Measurements from ENCODE around the gene KCNG2.

The KCNG2 gene

GRCh38 chr18:79945118-79946042 lies 147.6 kb downstream of the KCNG2 start:
- no peak for DNase-seq

DNA sequence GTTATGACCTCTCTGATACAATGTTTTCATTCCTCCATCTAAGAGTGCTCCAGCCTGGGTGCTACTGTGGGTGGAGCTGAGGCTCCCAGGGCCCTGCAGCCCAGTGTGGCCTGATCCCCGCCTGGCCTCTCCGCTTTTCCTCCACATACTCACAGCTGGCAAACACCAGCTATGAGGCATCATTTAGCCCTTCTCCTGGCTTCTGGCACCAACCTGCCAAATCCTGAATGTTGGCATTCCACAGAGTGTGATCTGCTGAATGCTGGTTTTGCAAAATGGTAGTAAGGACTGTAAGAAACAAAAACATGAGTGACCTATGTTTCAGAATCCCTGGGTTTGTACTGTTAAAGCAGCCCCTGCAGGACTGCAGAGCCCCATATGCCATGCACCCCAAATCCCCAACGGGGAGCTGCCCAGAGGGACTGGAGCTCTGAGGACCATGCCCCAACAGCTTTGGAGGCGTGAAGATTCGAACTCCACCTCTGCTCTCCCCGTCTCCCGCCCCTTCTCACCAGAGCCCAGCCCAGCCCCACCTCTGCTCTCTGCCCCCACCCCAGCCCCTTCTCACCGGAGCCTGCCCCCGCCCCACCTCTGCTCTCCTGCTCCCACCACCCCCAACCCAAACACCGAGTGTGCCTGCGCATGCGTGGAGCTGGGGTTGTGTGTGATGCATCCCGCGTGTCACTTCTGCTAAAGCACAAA lies 149.5 kb downstream of the KCNG2 start:
- DNase-seq, result no peak

DNA sequence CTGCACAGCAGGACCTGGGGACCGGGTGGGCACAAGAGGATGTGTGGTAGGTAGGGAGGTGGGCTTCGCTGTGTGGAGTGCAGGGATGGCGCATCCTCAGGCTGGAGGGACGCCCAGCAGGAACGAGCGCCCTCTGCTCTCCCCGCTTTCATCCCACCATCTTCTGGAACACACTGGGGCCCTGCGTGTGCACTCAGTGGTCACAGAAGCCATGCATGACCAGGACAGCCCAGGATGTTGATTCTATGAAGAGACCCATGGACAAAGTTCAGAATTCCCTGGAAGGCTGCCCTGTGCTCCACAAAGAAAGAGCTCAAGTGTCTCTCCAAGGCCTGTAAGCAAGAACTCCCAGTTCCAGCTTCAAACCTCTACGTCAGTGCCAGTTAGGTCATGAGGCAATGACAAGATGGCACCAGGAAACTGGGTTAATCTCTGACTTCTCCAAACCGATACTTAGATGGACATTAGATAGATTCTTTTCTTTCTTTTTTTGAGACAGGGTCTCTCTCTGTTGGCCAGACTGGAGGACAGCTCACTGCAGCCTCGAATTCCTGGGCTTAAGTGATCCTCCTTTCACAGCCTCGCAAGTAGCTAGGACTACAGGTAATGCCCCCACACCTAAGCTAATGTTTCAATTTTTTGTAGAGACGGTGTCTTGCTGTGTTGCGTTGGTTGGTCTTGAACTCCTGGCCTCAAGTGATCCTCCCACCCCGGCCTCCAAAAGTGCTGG lies 150.3 kb downstream of the KCNG2 start:
- no peak for DNase-seq

DNA sequence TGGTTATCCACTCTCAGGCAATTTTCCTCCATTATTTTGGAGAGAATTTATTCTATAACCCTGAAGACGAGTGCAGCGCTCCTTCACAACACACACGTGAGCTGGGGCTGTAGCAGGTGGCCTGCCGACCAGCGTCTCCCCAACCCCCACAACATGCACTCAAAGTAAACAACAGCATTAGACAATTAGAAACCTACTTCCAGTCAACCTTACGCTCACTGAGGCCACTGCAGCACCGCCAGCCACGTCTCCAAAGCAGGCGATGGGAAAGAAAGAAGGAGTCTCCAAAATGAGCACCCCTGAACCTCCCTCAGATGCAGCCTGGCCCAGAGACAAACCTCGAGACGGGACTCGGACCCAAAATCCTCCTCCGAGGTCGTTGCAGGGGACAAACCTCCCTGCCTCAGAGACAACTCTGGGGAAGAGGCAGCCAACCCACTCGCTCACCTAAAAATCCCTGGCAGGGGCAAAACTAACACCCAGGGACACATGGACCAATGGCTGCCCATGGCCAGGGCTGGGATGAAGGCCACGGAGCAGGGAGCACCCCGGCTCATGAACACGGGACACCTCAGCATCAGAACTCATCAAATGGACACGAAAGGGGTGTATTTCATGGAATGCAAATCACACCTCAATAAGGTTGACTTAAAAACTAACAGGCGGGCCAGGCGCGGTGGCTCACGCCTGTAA lies 151.1 kb downstream of the KCNG2 start:
- DNase-seq, result no peak

Data from RPMI8226 (cell line).